Activated naive CD4-positive, alpha-beta T cell treated with Interleukin-2 at 50 U/mL for 16 hours (primary cell): ENCODE measurements around the gene ASAH2B.
"Not testable (repeated sequence)": the region's sequence is repeated elsewhere in the genome, so short reads cannot be mapped to it uniquely, and the experiment has no call there.

Experiments used
- DNase-seq: peaks from one replicate; pipeline ENCODE4 v3.0.0-alpha.2; 2020

ASAH2B gene

GRCh38 chr10:50739618-50740292 lies at the start of gene ASAH2B:
Gene ASAH2B (plus strand): TSS chr10:50739936. CDS start chr10:50745131, 5,195 bp downstream.
- DNase-seq: peak; percentile 80

DNA sequence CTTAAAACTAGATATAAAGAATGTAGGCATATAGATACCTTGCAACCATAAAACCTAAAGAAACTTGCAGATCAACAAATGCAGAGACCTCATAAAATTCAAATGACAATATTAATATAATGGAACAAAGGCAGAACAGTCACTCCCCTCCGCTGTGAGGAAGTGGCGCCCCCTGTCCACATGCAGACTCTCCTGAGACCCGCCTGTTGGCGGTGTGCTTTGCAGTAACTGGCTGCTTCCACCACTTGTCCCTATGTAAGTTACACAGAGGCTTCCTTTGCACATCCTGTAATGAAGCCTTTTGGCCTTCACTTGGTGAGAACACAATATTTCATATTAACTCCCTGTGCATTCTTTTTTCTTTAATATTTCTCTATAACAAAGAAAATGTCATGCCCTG lies 41.9 kb upstream of the ASAH2B start:
- DNase-seq: not testable (repeated sequence)

- not testable (repeated sequence) for DNase-seq
These were observed 37.8 kb upstream of the ASAH2B start for GRCh38 chr10:50701947-50702346.

DNA sequence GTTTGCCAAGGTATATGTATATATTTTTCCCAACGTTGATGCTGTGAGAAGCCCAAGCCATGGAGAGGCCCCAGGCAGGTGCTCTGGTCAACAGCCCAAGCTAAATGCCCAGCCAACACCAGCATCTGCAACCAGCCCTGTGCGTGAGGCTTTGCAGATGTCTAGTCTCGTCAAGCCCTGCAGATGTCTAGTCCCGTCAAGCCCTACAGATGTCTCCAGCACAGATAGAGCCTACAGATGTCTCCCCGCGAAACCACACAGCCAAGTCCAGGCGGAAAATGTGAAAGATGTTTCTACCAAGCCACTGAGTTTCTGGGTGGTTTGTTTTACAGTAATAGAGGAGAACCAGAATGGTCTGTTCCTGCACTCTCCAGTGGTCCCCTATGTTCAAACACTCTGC lies 36.7 kb upstream of the ASAH2B start:
- DNase-seq: not testable (repeated sequence)

DNA sequence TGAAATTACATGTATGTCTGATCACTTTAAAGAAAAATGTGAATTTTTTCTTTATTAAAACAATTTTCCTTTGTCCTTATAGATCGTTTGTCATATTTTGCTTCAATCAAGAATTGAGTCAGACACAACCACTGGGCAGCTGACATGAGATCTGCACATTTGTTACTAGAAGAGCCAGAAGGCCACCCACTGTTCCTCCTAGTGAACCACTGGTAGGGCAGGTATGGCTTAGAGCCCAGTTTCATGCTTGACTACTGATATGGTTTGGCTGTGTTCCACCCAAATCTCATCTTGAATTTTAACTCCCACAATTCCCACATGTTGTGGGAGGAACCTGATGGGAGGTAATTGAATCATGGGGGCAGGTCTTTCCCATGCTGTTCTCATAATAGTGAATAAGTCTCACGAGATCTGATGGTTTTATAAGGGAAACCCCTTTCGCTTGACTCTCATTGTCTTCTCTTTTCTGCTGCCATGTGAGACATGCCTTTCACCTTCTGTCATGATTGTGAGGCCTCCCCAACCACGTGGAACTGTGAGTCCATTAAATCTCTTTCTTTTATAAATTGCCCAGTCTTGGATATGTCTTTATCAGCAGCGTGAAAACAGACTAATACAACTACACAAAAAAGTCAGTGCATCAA lies 35.2 kb upstream of the ASAH2B start:
- not testable (repeated sequence) for DNase-seq

- DNase-seq: not testable (repeated sequence)
These were observed 33.7 kb upstream of the ASAH2B start for GRCh38 chr10:50706006-50706405.

DNA sequence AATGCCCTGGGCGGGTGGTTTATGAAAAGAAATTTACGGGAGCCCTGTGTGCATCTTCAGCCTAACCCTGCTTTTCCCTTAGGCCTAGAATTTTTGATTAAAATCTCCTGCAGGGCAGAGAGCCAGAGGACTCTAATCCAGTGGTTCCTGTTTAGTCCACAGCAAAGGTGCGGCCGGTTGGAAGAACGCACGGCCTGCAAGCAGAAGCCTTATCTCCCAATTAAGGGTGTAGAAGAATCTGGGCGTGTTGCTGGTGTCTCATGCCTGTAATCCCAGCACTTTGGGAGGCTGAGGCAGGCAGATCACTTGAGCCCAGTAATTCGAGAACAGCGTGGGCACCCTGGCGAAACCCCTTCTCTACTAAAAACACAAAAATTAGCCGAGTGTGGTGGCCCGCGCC lies 29.5 kb upstream of the ASAH2B start:
- DNase-seq: not testable (repeated sequence)

- not testable (repeated sequence) for DNase-seq
These were observed 15.9 kb upstream of the ASAH2B start for GRCh38 chr10:50723812-50724211.

- not testable (repeated sequence) for DNase-seq
These were observed 11.6 kb upstream of the ASAH2B start for GRCh38 chr10:50728112-50728511.

- not testable (repeated sequence) for DNase-seq
These were observed 634 bp upstream of the ASAH2B start for GRCh38 chr10:50738987-50739617.

GRCh38 chr10:50740293-50740648 lies 535 bp downstream of the ASAH2B start:
- DNase-seq: peak; percentile 31

- DNase-seq: not testable (repeated sequence)
These were observed 3.1 kb downstream of the ASAH2B start for GRCh38 chr10:50742820-50743219.

DNA sequence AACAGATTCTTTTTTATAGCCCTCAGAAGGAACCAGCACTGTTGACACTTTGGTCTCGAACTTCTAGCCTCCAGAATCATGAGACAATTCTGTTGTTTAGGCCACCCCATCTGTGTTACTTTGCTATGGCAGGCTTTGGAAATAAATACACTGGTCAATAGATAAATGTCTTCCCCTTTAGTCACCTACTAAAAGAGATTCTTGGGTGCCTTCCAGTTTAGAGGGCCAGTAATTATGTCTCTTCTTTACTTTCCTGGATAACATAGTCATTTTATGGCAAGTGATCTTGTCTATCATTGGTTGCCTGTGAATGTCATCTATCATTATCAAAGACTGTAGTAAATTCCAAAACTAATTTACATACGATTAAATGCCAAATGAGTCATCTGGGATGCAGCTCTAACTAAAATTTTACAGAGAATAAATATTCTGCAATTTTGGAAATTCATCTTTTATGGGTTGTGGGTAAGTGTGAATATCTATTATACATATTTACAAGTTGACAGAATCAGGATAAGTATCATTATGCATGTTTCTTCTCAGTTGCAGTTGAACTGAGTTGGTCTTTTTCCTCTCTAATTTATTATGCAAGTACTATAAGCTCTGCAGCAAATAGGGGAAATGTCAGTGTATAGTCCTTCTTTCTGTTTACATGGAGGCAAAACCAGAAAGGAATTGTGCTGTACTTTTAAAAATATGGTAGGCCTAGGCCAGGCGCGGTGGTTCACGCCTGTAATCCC lies 27.2 kb downstream of the ASAH2B start:
- DNase-seq: not testable (repeated sequence)

- DNase-seq: not testable (repeated sequence)
These were observed 32.3 kb downstream of the ASAH2B start for GRCh38 chr10:50772042-50772441.

DNA sequence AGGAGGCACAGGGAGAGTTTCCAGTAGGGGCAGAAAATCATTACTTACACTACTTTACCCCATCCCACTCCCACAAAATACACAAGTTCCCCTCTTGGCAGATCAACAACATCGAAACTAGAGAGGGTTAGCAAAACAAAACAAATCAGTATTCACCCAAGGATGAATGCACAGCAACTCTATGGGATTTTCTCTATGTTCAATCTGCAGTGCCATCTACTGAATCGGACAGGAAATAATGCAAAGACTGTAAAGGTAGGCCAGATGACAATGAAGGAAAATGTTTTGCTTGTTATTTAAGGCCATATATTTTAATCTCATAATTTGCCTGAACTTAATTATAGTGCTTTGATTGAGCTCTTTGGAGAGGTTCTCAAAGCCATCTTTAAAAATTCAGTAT lies 35.1 kb downstream of the ASAH2B start:
- not testable (repeated sequence) for DNase-seq

- not testable (repeated sequence) for DNase-seq
These were observed 40.3 kb downstream of the ASAH2B start for GRCh38 chr10:50780036-50780435.

GRCh38 chr10:50782017-50782416 lies 42.3 kb downstream of the ASAH2B start:
- DNase-seq: not testable (repeated sequence)

DNA sequence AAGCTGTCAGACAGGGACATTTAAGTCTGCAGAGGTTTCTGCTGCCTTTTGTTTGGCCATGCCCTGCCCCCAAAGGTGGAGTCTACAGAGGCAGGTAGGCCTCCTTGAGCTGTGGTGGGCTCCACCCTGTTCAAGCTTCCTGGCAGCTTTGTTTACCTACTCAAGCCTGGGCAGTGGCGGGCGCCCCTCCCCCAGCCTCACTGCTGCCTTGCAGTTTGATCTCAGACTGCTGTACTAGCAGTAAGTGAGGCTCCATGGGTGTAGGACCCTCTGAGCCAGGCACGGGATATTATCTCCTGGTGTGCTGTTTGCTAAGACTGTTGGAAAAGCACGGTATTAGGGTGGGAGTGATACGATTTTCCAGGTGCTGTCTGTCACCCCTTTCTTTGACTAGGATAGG lies 48.2 kb downstream of the ASAH2B start:
- DNase-seq: not testable (repeated sequence)

DNA sequence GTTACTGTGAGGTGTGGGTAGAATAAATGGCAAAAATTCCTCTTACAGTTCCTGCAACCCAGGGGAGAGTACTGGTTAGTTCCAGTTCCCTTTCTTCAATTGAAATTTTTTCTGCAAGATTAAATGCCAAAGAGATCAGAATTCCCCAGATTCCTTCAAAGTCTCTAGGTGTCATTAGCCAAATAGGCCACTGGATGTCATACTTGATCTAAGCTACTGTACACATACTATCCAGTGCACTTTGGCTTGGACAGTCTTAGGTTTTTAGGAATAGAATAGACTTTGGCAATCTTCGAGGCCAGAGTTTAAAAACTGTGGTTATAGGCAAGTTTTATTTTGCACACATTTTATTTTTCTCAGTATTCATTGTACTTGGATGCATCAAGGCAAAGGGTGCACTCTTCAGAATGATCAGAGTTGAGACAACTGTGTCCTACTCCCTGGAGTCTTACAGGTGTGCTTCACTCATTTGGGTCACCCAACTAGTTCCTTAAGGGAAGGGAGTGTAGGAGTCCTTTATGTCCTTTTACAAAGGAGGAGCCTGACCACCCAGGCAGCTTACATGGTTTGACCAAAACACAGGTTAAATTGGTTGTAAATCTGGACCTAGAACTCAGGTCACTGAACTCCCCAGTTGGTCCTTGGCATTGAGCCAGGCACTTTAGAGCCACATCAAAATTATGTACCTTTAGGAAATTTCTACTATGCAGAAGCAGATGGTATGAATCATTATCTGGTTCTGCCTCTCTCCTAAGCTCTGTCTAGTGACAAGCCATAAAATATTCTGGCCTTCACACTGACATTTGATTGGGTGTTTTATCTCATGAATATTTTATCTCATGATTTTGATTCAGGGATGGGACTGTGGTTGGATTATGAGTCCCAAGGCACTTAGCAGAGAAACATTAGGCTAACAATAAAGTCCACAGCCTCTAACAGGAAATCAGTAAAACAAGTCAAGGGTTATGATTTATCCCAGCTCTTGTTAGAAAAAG lies 49.5 kb downstream of the ASAH2B start:
- no peak for DNase-seq

- DNase-seq: no peak
These were observed 54.8 kb downstream of the ASAH2B start for GRCh38 chr10:50794490-50794889.

GRCh38 chr10:50796693-50797092 lies 57.0 kb downstream of the ASAH2B start:
- DNase-seq: no peak

GRCh38 chr10:50798297-50798696 lies 58.6 kb downstream of the ASAH2B start:
- DNase-seq: no peak
